AG09309 (cell line): ENCODE data around the gene FBXO36.

Experiments
- DNase-seq: peaks from one replicate; pipeline ENCODE4 v3.0.0-alpha.2; 2010; ENCODE audit warnings: low read depth
- H3K4me3 ChIP-seq: 2 replicates; pipeline ENCODE4 v1.5.1; 2011; ENCODE audit warnings: mild to moderate bottlenecking, low read depth, low read length, moderate library complexity; ENCODE audit not compliant: control insufficient read depth
- TF ChIP-seq, protein P1 (sequence below): IDR thresholded peaks from 2 replicates; pipeline ENCODE4 v1.5.1; 2011; ENCODE audit warnings: mild to moderate bottlenecking, low read depth, low read length, inconsistent platforms; ENCODE audit not compliant: insufficient read depth, control insufficient read depth; ENCODE audit errors: missing control alignments

FBXO36 gene

DNA sequence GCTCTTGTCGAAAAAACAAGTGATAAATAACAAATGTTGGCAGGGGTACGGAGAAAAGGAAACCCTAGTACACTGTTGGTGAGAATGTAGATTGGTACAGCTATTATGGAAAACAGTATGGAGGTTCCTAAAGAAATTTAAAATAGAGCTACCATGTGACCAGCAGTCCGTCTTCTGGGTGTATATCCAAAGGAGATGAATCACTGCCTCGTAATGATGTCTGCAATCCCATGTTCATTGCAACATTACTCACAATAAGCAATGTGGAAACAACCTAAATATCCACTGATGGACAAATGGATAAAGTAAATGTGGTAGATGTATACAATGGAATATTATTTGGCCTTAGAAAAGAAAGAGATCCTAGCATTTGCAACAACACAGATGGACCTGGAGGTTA is 95.8 kb downstream of the FBXO36 start:
- H3K4me3 ChIP-seq: no peak overlapping the region
- TF ChIP-seq, protein P1, sequence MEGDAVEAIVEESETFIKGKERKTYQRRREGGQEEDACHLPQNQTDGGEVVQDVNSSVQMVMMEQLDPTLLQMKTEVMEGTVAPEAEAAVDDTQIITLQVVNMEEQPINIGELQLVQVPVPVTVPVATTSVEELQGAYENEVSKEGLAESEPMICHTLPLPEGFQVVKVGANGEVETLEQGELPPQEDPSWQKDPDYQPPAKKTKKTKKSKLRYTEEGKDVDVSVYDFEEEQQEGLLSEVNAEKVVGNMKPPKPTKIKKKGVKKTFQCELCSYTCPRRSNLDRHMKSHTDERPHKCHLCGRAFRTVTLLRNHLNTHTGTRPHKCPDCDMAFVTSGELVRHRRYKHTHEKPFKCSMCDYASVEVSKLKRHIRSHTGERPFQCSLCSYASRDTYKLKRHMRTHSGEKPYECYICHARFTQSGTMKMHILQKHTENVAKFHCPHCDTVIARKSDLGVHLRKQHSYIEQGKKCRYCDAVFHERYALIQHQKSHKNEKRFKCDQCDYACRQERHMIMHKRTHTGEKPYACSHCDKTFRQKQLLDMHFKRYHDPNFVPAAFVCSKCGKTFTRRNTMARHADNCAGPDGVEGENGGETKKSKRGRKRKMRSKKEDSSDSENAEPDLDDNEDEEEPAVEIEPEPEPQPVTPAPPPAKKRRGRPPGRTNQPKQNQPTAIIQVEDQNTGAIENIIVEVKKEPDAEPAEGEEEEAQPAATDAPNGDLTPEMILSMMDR: no peak
- no peak for DNase-seq

DNA sequence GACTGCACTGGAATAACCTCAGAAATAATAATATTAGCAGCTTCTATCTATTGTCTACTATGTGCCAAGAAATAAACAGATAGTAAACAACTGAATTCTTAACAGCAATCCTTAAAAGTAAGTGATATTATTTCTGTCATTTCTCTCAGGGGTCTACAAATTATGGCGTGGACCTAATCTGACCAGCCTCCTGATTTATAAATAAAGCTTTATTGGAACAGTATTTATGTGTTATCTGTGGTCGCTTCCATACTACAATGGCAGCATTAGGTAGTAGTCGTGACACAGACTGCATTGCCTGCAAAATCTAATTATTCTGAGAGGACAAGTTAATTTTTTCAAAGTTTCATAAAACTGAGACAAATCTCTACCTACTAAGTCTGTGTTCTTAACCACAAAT is 97.4 kb downstream of the FBXO36 start:
- TF ChIP-seq, protein P1: no peak
- H3K4me3 ChIP-seq: no peak overlapping the region
- no peak for DNase-seq

DNA sequence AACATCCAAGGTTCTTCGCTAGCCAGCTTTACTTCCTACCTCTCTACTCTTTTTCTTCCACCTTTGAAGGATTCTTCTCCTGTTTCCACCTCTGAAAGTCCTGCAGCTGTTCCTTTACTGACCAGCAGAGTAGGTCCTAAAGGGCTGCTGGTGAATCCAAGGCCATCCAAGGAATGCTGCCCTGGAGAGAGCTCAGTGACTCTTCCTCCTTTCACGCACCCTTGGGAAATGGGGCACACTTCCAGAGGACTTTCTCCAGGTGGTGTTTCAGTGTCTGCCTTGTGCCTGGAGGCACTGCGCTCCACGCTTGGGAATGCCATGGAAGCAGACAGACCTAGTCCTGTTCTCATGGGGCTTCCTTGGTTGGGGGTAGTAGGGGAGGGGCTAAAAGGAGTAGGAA is 101.0 kb downstream of the FBXO36 start:
- TF ChIP-seq, protein P1: no peak
- no peak for DNase-seq
- H3K4me3 ChIP-seq: no peak overlapping the region

DNA sequence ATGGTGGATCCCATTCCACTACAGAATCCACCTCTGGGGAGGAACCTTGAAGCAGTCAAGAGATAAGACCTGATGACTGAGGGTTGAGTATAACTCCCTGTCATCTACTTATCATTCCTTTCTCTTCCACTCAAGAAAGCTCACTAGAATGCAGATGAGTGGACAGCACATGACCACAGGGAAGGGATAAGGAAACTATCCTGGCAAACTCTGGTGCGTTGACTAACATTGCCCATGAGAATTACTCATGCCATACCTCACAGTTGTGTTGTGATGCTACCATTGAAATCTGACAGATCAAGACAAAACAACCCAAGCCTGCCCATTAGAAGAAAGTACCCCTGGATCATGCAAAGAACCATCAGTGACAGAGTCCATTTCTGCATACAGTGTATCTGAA is 119.9 kb downstream of the FBXO36 start:
- TF ChIP-seq, protein P1: no peak
- H3K4me3 ChIP-seq: no peak overlapping the region
- no peak for DNase-seq

DNA sequence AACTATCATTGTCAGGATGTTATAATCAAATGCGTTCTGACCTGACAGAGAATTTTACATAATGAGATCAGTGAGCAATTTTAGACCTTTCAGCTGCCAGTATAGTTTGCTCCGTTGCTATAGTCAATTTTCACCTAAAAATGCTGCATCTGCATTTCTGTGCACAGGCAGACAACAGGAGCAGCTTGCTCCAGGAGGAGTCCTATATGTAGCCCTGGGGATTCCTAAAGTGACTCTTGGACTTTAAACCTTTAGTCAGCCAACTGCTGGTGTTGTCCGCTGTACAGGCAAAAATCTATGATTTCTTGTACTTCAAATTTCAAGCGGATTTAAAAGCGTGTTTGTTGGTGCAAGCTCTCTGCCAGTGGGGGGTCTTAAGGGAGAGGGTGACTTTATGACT is 120.7 kb downstream of the FBXO36 start:
- no peak overlapping the region for H3K4me3 ChIP-seq
- TF ChIP-seq, protein P1: no peak
- DNase-seq: no peak

DNA sequence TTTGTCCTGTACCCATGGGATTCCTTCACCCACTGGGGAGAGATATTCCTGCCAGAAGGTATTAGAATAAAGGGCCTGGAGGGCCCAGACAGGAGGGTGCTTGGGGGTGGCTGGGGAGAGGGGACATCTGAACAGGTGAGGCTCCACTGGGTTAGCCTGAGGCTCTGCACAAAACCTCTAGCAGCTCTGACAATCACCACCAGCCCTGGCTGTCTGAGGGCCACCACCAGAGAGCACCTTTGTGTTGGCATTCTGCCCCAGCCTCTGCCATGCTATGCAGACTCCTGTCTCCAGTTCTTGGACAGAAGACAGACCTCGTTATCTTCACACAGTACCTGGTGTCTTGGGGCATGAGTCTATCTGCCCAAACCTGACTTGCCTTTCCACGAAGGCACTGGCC is 121.2 kb downstream of the FBXO36 start:
- DNase-seq: no peak
- TF ChIP-seq, protein P1: no peak
- H3K4me3 ChIP-seq: no peak overlapping the region

DNA sequence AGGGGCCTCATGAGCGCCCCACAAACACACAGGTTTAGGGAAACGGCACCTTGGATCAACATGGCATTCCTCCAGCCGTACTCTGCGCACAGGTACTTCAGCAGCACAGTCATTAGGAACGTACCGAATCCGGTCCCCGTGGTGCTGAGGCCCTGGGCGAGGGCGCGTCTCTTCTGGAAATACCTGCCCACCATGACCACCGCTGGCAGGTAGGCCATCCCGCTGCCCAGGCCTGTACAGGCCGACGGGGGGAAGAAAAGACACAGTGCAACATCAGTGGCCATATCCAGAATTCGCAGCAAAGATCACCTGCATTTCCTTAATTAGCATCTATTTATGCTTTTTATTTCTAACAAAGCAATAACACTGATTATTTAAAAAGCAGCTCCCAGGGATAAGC is 124.2 kb downstream of the FBXO36 start:
- DNase-seq: no peak
- TF ChIP-seq, protein P1: no peak
- no peak overlapping the region for H3K4me3 ChIP-seq
